Naive thymus-derived CD8-positive, alpha-beta T cell (primary cell): Measurements from ENCODE around the gene CDKAL1. TPM values are rescaled to one million over a fixed set of nuclear protein-coding genes. Genes with fewer than 3 reads are reported as not detected.

Source experiments
- ATAC-seq, 2 donors: fragments of 150-1000 bp; cut with Tn5 transposase in 1 of 2; sonication (Bioruptor Pico), chemical (Tn5 transposase) in 1 of 2; 1 replicate in 1 of 2; 2 replicates in 1 of 2; pipeline ENCODE4 v1.10.0; 2021; ENCODE audit warnings: mild to moderate bottlenecking in 2 of 2, moderate library complexity in 2 of 2
- POLR2A ChIA-PET: fragments of 350-600 bp; sonication (Branson Sonifier 250); formaldehyde crosslinking; loops from one replicate; lab custom pipeline; 2021; ENCODE audit warnings: antibody characterized with exemption; lab: Charles Lee
- DNase-seq, 10 donors: peaks; one replicate each; pipeline versions ENCODE4 v3.0.0 to v3.0.0-alpha.2; 2020 to 2022
- H3K27ac Mint-ChIP-seq, 10 donors: one replicate each; pipeline ENCODE4 v1.8.0; 2020 to 2022; ENCODE audit warnings: mild to moderate bottlenecking in 10 of 10, mixed read lengths in 10 of 10, moderate library complexity in 4 of 10, inconsistent platforms in 1 of 10
- H3K27me3 Mint-ChIP-seq, 5 donors: one replicate each; pipeline ENCODE4 v1.8.0; 2021 to 2022; ENCODE audit warnings: mixed read lengths in 5 of 5
- H3K36me3 Mint-ChIP-seq, 3 donors: one replicate each; pipeline ENCODE4 v1.8.0; 2020 to 2022; ENCODE audit warnings: mixed read lengths in 3 of 3, mild to moderate bottlenecking in 2 of 3, inconsistent platforms in 1 of 3
- H3K4me1 Mint-ChIP-seq, 4 donors: one replicate each; pipeline ENCODE4 v1.8.0; 2021 to 2022; ENCODE audit warnings: mixed read lengths in 4 of 4
- H3K4me3 Mint-ChIP-seq, 10 donors: one replicate each; pipeline ENCODE4 v1.8.0; 2020 to 2022; ENCODE audit warnings: mild to moderate bottlenecking in 10 of 10, mixed read lengths in 10 of 10, moderate library complexity in 6 of 10, inconsistent platforms in 1 of 10
- H3K9me3 Mint-ChIP-seq, 9 donors: one replicate each; pipeline ENCODE4 v1.8.0; 2020 to 2022; ENCODE audit warnings: mixed read lengths in 9 of 9, mild to moderate bottlenecking in 3 of 9, inconsistent platforms in 1 of 9, moderate library complexity in 1 of 9
- polyA plus RNA-seq, 3 donors: library from polyadenylated mRNA; unstranded; fragments of 300-500 nt; fragmentation: Illumina TruSeq; gene quantifications; one replicate each; pipeline ENCODE4 v1.2.3, GENCODE V29; 2021
- total RNA-seq, 8 experiments: library from RNA in 2 of 8; stranded (reverse) in 2 of 8; gene quantifications; one replicate each; pipeline ENCODE4 v1.2.3 and lab custom pipeline; 2021 to 2026

Gene CDKAL1
- total and polyA plus RNA-seq, 5 experiments from 2014 or later: 21.5 to 36.7 (median 29.1) TPM

DNA sequence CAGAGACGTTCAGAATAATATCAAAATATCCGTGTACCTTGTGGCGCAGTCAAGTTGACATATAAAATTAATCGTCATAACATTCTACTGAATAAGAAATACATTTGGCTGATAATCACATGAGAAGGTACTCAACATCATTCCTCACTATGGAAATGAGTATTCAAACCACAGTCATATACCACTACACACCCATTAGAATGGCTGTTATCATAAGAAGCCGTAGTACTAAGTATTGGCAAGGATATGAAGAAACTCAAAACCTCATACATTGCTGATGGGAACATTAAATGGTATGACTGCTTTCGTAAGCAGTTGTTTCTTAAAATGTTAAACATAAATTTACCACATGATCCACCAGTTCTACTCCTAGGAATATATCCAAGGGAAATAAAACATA is 244.7 kb downstream of the CDKAL1 start:
- H3K4me3 Mint-ChIP-seq: no peak overlapping the region
- no peak for ATAC-seq
- H3K4me1 Mint-ChIP-seq: peaks cover 0 to 6% (median 0%) of the 10 kb centered on the region in 4 donors
- no peaks in the 10 kb centered on the region for H3K9me3 Mint-ChIP-seq
- peaks cover 22 to 53% (median 44%) of the 10 kb centered on the region in 3 donors for H3K36me3 Mint-ChIP-seq
- DNase-seq: no peak
- POLR2A ChIA-PET: no interaction called here
- no peaks in the 10 kb centered on the region for H3K27me3 Mint-ChIP-seq
- no peak overlapping the region for H3K27ac Mint-ChIP-seq

DNA sequence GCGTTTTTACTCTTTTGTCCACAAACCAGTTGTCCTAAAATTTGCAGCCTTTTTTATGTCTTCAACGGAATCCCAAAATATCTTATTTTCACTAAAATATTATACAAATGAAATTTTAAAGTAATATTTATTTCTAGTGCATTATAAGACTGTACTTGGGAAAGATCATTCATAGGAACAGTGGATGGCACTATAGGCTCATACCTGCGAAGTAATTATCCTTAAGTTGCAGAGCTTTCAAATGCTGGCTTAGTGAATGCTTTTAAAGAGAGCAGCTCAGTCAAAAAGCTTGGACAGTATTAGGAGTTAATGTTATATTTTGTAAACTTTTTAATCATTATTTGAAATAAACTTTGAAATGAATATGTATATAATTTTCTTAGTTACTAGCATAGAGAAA is 254.9 kb downstream of the CDKAL1 start:
- Mint-ChIP-seq H3K27me3 (no peaks in the 10 kb centered on the region), H3K4me1 (peaks cover 0 to 4% (median 0%) of the 10 kb centered on the region in 4 donors), H3K4me3 (no peak overlapping the region), H3K27ac (no peak overlapping the region), H3K9me3 (no peaks in the 10 kb centered on the region), H3K36me3 (peaks cover 0 to 44% (median 20%) of the 10 kb centered on the region in 3 donors)
- ATAC-seq (no peak), DNase-seq (no peak)
- POLR2A ChIA-PET: no interaction called here

DNA sequence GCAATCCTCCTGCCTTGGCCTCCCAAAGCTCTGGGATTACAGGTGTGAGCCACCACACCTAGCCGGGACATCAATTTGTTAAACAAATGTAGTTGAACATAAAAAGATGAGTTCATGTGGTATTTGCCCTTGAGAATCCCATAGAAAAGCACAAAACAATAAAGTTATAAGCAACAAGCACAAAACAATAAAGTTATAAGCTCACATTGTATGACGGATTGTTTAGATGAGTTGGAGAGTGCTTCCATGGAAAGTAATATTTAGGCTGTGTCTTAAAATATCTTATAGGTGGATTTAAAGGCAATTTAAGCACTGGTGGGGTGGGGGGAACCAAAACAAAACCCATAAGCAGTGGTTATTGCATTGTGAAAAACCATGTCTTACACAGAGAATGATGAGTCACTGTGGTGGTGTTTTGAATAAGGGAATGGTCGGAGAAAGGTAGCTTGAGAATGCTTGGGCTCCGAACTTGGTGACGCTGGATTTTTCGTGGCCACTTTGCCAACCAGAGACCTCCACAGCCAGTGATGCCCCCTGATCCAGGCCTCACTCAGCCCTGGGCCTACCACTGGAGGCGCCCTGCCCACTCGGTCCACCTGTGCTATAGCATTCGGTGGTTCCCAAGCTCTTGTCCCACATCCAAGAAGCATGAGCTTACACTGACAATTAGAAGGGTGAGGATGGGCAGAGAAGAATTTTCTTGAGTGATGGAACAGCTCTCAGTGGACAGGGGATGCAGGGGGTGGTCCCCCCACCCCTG is 256.0 kb downstream of the CDKAL1 start:
- Mint-ChIP-seq H3K27ac (peak overlapping the region in 1 of 10 donors; percentile 47), H3K4me1 (peaks cover 0 to 4% (median 0%) of the 10 kb centered on the region in 4 donors), H3K4me3 (no peak overlapping the region), H3K36me3 (peaks cover 0 to 38% (median 23%) of the 10 kb centered on the region in 3 donors), H3K9me3 (no peaks in the 10 kb centered on the region), H3K27me3 (no peaks in the 10 kb centered on the region)
- POLR2A ChIA-PET: no interaction called here
- DNase-seq (no peak), ATAC-seq (no peak)

DNA sequence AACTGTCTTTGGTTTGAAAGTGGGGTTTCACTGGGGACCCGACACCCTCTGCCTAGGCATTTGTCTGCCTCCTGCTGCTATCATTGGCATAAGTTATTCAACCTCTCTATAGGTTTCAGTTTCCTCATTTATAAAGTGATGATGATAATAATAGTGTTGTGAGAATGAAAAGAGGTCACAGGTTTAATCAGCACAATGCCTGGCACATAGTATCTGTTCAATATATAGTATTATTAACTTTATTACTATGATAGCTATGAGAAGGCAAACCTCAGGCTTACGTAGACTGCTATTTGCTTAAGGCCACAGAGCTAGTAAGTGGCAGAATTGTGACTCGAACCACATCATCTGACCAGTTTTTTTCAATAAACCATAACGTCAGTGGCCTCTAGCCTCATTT is 256.8 kb downstream of the CDKAL1 start:
- ATAC-seq (no peak), DNase-seq (no peak)
- peaks cover 0 to under 1% (median 0%) of the 10 kb centered on the region in 9 donors for H3K9me3 Mint-ChIP-seq
- POLR2A ChIA-PET: no interaction called here
- no peaks in the 10 kb centered on the region for H3K27me3 Mint-ChIP-seq
- no peak overlapping the region for H3K4me3 Mint-ChIP-seq
- no peak overlapping the region for H3K27ac Mint-ChIP-seq
- H3K36me3 Mint-ChIP-seq: peaks cover under 1 to 35% (median 26%) of the 10 kb centered on the region in 3 donors
- H3K4me1 Mint-ChIP-seq: peaks cover 0 to 4% (median 0%) of the 10 kb centered on the region in 4 donors

DNA sequence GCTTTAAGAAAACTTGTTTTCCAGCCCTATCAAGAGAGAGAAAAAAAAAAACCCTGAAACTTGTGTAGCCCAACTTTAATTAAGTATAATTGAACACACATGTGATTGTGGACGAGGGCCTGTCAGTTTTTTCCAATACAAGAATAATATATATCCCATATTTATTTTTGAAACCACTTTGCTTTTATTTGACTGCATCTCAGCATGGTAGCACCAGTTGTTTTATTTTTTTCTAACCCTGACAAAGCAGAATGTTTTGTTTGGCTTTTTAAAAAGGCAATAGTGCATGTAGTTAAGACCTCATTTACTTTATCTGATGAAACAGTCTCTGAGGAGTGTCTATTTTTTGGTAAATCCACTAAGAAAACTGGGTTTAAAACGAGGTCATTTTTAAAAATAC is 257.7 kb downstream of the CDKAL1 start:
- peaks cover 0 to 4% (median 0%) of the 10 kb centered on the region in 4 donors for H3K4me1 Mint-ChIP-seq
- H3K9me3 Mint-ChIP-seq: peaks cover 0 to 7% (median under 1%) of the 10 kb centered on the region in 9 donors
- no peaks in the 10 kb centered on the region for H3K27me3 Mint-ChIP-seq
- DNase-seq (no peak), ATAC-seq (no peak)
- no peak overlapping the region for H3K27ac Mint-ChIP-seq
- POLR2A ChIA-PET: no interaction called here
- no peak overlapping the region for H3K4me3 Mint-ChIP-seq
- peaks cover 7 to 38% (median 32%) of the 10 kb centered on the region in 3 donors for H3K36me3 Mint-ChIP-seq

DNA sequence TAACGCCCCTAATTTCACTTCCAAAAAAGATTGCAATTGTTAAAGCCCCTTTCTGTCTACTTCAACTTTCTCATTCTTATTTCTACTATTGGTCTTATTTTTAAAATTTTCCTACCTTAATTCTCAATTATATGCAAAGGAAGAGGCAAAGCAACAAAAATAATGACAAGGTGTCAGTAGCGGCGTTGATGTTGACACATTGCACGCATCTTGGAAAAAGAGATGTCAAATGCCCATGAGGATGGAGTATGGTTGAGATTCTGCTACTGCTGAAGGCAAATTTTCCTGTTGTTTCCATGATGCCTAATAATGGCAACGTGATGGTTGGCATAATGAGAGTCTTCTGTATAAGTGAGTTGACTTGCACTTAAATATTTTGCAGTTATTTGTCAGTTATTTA is 258.9 kb downstream of the CDKAL1 start:
- no peak for DNase-seq
- POLR2A ChIA-PET: no interaction called here
- H3K27ac Mint-ChIP-seq: no peak overlapping the region
- H3K36me3 Mint-ChIP-seq: peaks cover 13 to 43% (median 42%) of the 10 kb centered on the region in 3 donors
- H3K27me3 Mint-ChIP-seq: no peaks in the 10 kb centered on the region
- no peak overlapping the region for H3K4me3 Mint-ChIP-seq
- no peak for ATAC-seq
- peaks cover 0 to 12% (median 3%) of the 10 kb centered on the region in 9 donors for H3K9me3 Mint-ChIP-seq
- H3K4me1 Mint-ChIP-seq: peaks cover 0 to 4% (median 0%) of the 10 kb centered on the region in 4 donors

DNA sequence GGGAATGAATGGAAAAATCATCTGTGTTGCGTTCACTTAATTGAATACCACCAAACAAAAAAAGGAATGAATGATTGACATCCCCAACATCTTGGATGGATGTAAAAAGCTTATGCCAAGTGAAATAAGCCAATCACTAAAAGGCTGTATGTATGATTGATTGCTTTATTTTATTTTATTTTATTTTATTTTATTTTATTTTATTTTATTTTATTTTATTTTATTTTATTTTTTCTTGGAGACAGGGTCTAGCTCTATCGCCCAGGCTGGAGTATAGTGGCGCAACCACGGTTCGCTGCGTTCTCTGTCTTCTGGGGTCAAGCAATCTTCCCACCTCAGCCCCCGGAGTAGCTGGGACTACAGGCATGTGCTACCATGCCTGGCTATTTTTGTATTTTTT is 263.3 kb downstream of the CDKAL1 start:
- DNase-seq: no peak
- Mint-ChIP-seq H3K4me3 (no peak overlapping the region), H3K36me3 (peaks cover 13 to 48% (median 34%) of the 10 kb centered on the region in 3 donors), H3K27ac (no peak overlapping the region), H3K9me3 (peaks cover 0 to 12% (median 3%) of the 10 kb centered on the region in 9 donors), H3K4me1 (no peaks in the 10 kb centered on the region), H3K27me3 (no peaks in the 10 kb centered on the region)
- no peak for ATAC-seq
- POLR2A ChIA-PET: no interaction called here

DNA sequence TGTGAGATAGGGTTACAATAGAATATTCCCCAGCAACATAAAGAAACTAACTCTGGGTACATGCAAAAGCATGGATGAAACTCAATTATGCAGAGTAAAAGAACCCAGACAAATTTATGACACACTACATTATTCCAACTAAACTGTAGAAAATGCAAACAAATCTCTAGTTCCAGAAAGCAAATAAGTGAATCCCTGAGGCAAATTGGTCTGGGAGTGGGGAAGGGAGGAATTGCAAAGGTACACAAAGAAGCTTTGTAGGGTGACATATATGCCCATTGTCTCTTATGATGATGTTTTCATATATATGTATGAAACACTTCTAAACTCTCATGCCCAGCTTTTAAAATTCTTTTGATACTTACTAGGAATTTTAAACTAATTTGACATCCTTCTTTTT is 266.0 kb downstream of the CDKAL1 start:
- Mint-ChIP-seq H3K27me3 (no peaks in the 10 kb centered on the region), H3K9me3 (peaks cover 0 to 24% (median 6%) of the 10 kb centered on the region in 9 donors), H3K36me3 (peaks cover 30 to 58% (median 44%) of the 10 kb centered on the region in 3 donors), H3K27ac (no peak overlapping the region), H3K4me1 (no peaks in the 10 kb centered on the region), H3K4me3 (no peak overlapping the region)
- DNase-seq: no peak
- POLR2A ChIA-PET: no interaction called here
- no peak for ATAC-seq

DNA sequence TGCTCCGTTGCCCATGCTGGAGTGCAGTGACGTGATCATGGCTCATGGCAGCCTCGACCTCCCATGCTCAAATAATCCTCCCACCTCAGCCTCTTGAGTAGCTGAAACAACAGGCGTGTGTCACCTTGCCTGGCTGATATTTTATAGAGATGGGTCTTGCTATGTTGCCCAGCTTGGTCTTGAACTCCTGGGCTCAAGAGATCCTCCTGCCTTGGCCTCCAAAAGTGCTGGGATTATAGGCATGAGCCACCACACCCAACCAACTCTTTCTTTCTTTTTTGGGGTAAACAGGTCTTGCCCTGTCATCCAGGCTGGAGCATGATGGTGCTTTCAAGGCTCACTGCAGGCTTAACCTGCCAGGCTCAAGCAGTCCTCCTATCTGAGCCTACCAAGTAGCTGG is 266.4 kb downstream of the CDKAL1 start:
- no peaks in the 10 kb centered on the region for H3K4me1 Mint-ChIP-seq
- ATAC-seq (no peak), DNase-seq (no peak)
- POLR2A ChIA-PET: no interaction called here
- H3K27me3 Mint-ChIP-seq: no peaks in the 10 kb centered on the region
- H3K36me3 Mint-ChIP-seq: peaks cover 34 to 62% (median 47%) of the 10 kb centered on the region in 3 donors
- no peak overlapping the region for H3K27ac Mint-ChIP-seq
- H3K9me3 Mint-ChIP-seq: peaks cover 0 to 28% (median 6%) of the 10 kb centered on the region in 9 donors
- H3K4me3 Mint-ChIP-seq: no peak overlapping the region

DNA sequence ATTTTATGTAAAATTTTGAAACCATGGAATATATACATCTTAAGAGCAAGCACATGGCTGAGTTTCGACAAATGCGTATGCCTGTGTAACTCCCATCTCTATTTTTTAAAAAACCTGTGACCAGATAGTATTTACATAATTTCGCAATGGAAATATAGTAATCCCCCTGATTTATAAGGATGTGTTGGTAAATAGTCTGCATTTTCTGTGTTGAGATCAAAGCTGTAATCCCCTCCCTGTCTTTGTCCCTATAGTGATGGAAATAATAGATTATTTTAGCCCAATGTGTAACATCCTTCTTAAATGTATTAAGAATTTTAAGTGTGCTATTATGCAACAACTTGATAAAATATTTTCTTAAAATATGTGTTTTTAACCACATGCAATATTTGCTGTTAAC is 267.3 kb downstream of the CDKAL1 start:
- DNase-seq (no peak), ATAC-seq (no peak)
- H3K36me3 Mint-ChIP-seq: peaks cover 38 to 65% (median 51%) of the 10 kb centered on the region in 3 donors
- POLR2A ChIA-PET: no interaction called here
- no peaks in the 10 kb centered on the region for H3K27me3 Mint-ChIP-seq
- H3K4me1 Mint-ChIP-seq: no peaks in the 10 kb centered on the region
- no peak overlapping the region for H3K4me3 Mint-ChIP-seq
- H3K27ac Mint-ChIP-seq: no peak overlapping the region
- peaks cover 0 to 33% (median 14%) of the 10 kb centered on the region in 9 donors for H3K9me3 Mint-ChIP-seq

DNA sequence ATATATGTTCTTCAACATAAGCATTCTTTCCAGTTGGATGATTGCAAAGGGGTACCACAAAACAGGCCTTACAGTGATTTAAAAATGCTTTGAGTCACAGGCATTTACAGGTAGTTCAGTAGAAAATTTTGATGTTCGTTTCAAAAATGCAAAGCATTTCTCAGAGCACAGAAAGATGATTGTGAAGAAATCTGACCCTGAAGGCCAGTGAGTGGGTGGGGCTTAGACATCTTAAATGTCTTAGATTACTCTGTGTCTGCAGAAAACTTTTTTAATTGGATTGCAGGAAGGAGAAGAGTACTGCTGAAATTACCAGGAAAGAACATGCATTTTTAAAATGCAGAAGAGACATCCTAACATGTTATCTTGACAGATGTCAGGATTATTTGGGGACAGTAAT is 268.3 kb downstream of the CDKAL1 start:
- no peak overlapping the region for H3K4me3 Mint-ChIP-seq
- H3K27me3 Mint-ChIP-seq: no peaks in the 10 kb centered on the region
- H3K4me1 Mint-ChIP-seq: no peaks in the 10 kb centered on the region

DNA sequence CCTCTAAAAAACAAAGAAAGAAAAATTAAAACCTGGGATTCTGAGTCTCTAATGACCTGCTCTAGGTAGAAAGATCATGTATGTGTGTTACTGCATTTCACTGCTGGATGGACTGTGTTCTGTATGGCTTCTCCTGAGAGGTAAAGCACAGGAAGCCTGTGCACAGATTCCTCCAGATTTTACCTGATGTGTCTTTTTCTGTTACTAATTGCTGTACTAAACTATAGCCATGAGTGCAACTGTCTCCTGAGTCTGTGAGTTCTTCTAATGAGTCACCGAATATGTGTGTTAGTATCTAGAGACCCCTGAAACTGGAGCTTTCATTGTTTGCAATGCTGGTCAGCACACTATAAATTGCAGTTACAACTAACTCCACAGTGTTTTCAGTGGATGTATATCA is 270.8 kb downstream of the CDKAL1 start:
- peaks cover 0 to 28% (median 12%) of the 10 kb centered on the region in 9 donors for H3K9me3 Mint-ChIP-seq
- ATAC-seq (no peak), DNase-seq (no peak)
- no peaks in the 10 kb centered on the region for H3K27me3 Mint-ChIP-seq
- no peaks in the 10 kb centered on the region for H3K4me1 Mint-ChIP-seq
- no peak overlapping the region for H3K4me3 Mint-ChIP-seq
- no peak overlapping the region for H3K27ac Mint-ChIP-seq
- POLR2A ChIA-PET: no interaction called here
- peaks cover 37 to 54% (median 41%) of the 10 kb centered on the region in 3 donors for H3K36me3 Mint-ChIP-seq

More for the DNA sequence above, 268.3 kb downstream of the CDKAL1 start:
- DNase-seq (no peak), ATAC-seq (no peak)
- Mint-ChIP-seq H3K27ac (no peak overlapping the region), H3K36me3 (peaks cover 37 to 61% (median 43%) of the 10 kb centered on the region in 3 donors), H3K9me3 (peaks cover 0 to 28% (median 12%) of the 10 kb centered on the region in 9 donors)
- POLR2A ChIA-PET: no interaction called here

DNA sequence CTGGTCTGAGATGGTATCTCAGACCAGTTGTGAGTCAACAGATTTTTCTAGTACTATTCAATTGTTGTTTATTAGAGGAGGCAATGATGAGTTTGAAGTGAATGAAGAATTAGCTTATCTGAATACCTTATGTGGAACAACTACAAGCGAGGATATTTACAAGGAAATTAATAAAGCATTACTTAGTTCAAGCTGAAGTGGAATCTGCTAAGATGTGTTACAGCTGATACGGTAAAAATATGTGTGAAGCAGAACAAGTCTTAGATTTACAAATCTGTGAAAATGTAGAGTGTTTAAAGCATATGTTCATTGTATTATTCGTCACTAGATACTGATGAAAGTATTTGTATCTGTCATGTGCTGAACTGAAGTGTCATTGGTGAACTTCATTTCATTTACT is 272.4 kb downstream of the CDKAL1 start:
- H3K4me3 Mint-ChIP-seq: no peak overlapping the region
- peaks cover 39 to 53% (median 48%) of the 10 kb centered on the region in 3 donors for H3K36me3 Mint-ChIP-seq
- H3K27ac Mint-ChIP-seq: no peak overlapping the region
- no peak for ATAC-seq
- peaks cover 0 to 6% (median 2%) of the 10 kb centered on the region in 4 donors for H3K4me1 Mint-ChIP-seq
- DNase-seq: no peak
- H3K27me3 Mint-ChIP-seq: no peaks in the 10 kb centered on the region
- peaks cover 0 to 28% (median 11%) of the 10 kb centered on the region in 9 donors for H3K9me3 Mint-ChIP-seq
- POLR2A ChIA-PET: no interaction called here
